Nephron (organoid): ENCODE data around the gene MEGF6.

Experiments used
- H3K27ac Mint-ChIP-seq, 3 experiments: 2 replicates each; pipeline ENCODE4 v1.8.0; 2020; ENCODE audit warnings: mixed read lengths in 3 of 3, mild to moderate bottlenecking in 2 of 3, moderate library complexity in 1 of 3
- H3K27me3 Mint-ChIP-seq: 2 replicates; pipeline ENCODE4 v1.8.0; 2021; ENCODE audit warnings: low read depth, mild to moderate bottlenecking, moderate library complexity, mixed read lengths
- H3K36me3 Mint-ChIP-seq: 2 replicates; pipeline ENCODE4 v1.8.0; 2020; ENCODE audit warnings: low read depth, mixed read lengths
- H3K4me1 Mint-ChIP-seq: 2 replicates; pipeline ENCODE4 v1.8.0; 2020; ENCODE audit warnings: mixed read lengths
- H3K4me3 Mint-ChIP-seq, 3 experiments: 2 replicates each; pipeline ENCODE4 v1.8.0; 2020; ENCODE audit warnings: mild to moderate bottlenecking in 3 of 3, mixed read lengths in 3 of 3, moderate library complexity in 2 of 3
- H3K9me3 Mint-ChIP-seq: 2 replicates; pipeline ENCODE4 v1.8.0; 2020; ENCODE audit warnings: mixed read lengths
- CTCF ChIP-seq, 3 experiments: fragments of 200-600 bp; sonication (generic); IDR thresholded peaks; one replicate each; pipeline ENCODE4 v1.5.0; 2021; ENCODE audit warnings: antibody characterized with exemption in 3 of 3; ENCODE audit not compliant: unreplicated experiment in 3 of 3

MEGF6 gene

GRCh38 chr1:3490046-3490745 lies 121.1 kb downstream of the MEGF6 start:
- Mint-ChIP-seq H3K4me1 (no peaks in the 10 kb centered on the region), H3K9me3 (peaks cover 20% of the 10 kb centered on the region), H3K27ac (no peak overlapping the region), H3K36me3 (peaks cover 22% of the 10 kb centered on the region), H3K27me3 (no peaks in the 10 kb centered on the region), H3K4me3 (no peak overlapping the region)
- no peak for TF ChIP-seq CTCF (IDR thresholded peaks at IDR 0.05; ENCODE audit: unreplicated experiment in 3 of 3)

- Mint-ChIP-seq H3K4me1 (no peaks in the 10 kb centered on the region), H3K4me3 (no peak overlapping the region), H3K36me3 (peaks cover 24% of the 10 kb centered on the region), H3K9me3 (peaks cover 24% of the 10 kb centered on the region), H3K27ac (no peak overlapping the region), H3K27me3 (peaks cover 5% of the 10 kb centered on the region)
- no peak for TF ChIP-seq CTCF (IDR thresholded peaks at IDR 0.05; ENCODE audit: unreplicated experiment in 3 of 3)
Measured at GRCh38 chr1:3488432-3488831, 122.9 kb downstream of the MEGF6 start.

DNA sequence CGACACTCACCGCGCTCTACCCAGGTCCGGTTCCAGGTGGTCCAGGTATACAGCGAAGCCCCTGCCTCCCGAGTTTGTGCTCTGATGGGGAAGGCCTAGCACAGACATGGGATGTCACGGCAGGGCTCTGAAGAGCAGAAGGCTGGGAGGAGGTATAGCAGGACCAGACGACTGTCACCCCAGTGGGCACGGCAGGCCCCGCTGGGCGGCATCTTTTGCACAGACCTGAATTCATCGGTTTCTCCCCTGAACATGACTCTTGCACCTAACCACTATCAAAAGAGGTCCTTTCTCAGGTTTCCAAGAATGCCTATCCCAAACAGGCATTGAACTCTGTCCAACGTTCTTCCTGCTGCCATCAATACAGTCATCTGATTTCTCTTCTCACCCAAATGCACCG lies 126.3 kb downstream of the MEGF6 start:
- Mint-ChIP-seq H3K36me3 (peaks cover 24% of the 10 kb centered on the region), H3K27me3 (peaks cover 5% of the 10 kb centered on the region), H3K4me3 (no peak overlapping the region), H3K9me3 (peaks cover 24% of the 10 kb centered on the region), H3K4me1 (no peaks in the 10 kb centered on the region), H3K27ac (no peak overlapping the region)
- TF ChIP-seq CTCF (IDR thresholded peaks at IDR 0.05; ENCODE audit: unreplicated experiment in 3 of 3), result no peak

DNA sequence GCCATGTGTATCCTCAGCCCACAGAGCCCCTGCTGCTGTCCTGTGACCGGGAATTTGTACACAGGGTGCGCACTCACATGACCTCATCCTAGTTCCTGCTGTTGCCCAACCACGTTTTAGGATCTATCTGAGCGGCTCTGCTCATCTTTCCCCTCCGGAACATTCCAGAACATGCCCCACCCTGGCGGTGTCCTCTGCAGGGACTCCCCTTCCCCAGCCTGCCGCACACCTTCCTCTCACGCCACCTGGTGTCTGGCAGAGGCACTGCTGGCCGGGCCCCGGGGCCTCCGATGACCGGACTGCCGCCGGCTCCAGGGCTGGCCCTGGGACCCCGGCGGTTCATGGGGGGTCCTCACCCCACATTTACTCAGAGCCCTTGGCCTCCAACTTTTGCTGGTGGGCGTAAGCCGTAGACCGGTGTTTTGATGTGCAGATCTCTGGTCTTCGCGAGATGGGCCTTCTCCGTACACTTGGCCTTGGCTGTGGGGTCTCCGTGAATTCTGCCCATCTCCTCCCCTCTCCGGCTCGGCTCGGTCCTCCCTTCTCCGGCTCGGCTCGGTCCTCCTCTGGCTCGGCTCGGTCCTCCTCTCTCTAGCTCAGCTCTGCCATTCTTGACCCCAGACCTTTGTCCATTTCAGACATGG lies 127.4 kb downstream of the MEGF6 start:
- Mint-ChIP-seq H3K9me3 (peaks cover 22% of the 10 kb centered on the region), H3K4me1 (no peaks in the 10 kb centered on the region), H3K36me3 (peaks cover 20% of the 10 kb centered on the region), H3K27me3 (peaks cover 5% of the 10 kb centered on the region), H3K27ac (no peak overlapping the region), H3K4me3 (no peak overlapping the region)
- peak; percentile 61 to 79 (median 71) for TF ChIP-seq CTCF (IDR thresholded peaks at IDR 0.05; ENCODE audit: unreplicated experiment in 3 of 3)

DNA sequence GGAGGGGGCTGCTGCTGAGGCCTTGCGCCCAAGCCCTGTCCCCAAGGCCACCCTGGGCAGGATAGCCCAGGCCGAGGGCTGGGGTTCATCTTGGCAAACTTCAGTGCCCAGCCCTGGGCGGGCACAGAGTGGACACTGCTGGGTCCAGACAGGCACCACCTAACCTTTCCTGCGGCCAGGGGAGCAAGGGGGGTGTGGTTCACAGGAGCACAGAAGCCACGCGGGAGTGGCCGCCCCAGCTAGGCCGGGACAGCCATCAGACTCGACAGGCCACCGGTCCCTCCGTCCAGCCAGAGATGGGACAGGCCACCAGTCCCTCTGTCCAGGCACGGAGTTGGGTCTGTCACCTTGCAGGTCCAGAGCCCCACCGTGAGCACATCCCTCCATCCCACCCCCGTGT lies 127.9 kb downstream of the MEGF6 start:
- Mint-ChIP-seq H3K36me3 (peaks cover 15% of the 10 kb centered on the region), H3K9me3 (peaks cover 17% of the 10 kb centered on the region), H3K27me3 (peaks cover 5% of the 10 kb centered on the region), H3K4me1 (no peaks in the 10 kb centered on the region), H3K27ac (no peak overlapping the region), H3K4me3 (no peak overlapping the region)
- no peak for TF ChIP-seq CTCF (IDR thresholded peaks at IDR 0.05; ENCODE audit: unreplicated experiment in 3 of 3)
